HL-60 (cell line): ENCODE measurements around the gene TUBA3D.
"Not testable (repeated sequence)": the region's sequence is repeated elsewhere in the genome, so short reads cannot be mapped to it uniquely, and the experiment has no call there.

ENCODE experiments used
- GABPA ChIP-seq: IDR thresholded peaks from 2 replicates; pipeline ENCODE4 v1.6.1; 2012; ENCODE audit warnings: low read depth
- POLR2AphosphoS5 ChIP-seq: IDR thresholded peaks from 2 replicates; pipeline ENCODE4 v1.6.1; 2012; ENCODE audit warnings: low read depth
- SPI1 ChIP-seq: IDR thresholded peaks from 2 replicates; pipeline ENCODE4 v1.6.1; 2012; ENCODE audit warnings: low read depth, mild to moderate bottlenecking, borderline replicate concordance
- TF ChIP-seq, protein P1 (sequence below): IDR thresholded peaks from one replicate; pipeline ENCODE4 v1.5.1; 2011; ENCODE audit warnings: low read length, control low read depth, inconsistent platforms; ENCODE audit not compliant: insufficient read depth
- TF ChIP-seq, protein P2 (sequence below): IDR thresholded peaks from 2 replicates; pipeline ENCODE4 v1.6.1; 2012; ENCODE audit warnings: low read depth; ENCODE audit not compliant: insufficient replicate concordance

DNA sequence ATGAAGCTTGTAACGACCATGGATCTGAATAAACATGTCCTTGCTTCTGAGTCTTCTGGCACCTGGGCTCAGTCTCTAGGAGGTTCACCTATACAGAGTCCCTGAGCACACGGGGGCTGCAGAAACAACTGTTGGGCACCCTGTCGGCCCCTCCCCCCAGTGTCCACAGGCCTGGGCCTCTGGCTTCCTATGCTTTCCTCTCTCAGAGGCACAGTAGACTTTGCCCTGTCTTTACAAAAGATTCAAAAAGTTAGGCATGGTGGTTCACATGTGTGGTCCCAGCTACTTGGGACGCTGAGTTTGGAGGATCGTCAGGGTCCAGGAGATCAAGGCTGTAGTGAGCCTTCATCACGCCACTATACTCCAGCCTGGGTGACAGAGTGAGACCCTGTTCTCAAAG, 45.6 kb downstream of the TUBA3D start:
- TF ChIP-seq, protein P1, sequence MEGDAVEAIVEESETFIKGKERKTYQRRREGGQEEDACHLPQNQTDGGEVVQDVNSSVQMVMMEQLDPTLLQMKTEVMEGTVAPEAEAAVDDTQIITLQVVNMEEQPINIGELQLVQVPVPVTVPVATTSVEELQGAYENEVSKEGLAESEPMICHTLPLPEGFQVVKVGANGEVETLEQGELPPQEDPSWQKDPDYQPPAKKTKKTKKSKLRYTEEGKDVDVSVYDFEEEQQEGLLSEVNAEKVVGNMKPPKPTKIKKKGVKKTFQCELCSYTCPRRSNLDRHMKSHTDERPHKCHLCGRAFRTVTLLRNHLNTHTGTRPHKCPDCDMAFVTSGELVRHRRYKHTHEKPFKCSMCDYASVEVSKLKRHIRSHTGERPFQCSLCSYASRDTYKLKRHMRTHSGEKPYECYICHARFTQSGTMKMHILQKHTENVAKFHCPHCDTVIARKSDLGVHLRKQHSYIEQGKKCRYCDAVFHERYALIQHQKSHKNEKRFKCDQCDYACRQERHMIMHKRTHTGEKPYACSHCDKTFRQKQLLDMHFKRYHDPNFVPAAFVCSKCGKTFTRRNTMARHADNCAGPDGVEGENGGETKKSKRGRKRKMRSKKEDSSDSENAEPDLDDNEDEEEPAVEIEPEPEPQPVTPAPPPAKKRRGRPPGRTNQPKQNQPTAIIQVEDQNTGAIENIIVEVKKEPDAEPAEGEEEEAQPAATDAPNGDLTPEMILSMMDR, result not testable (repeated sequence)
- not testable (repeated sequence) for TF ChIP-seq GABPA, POLR2AphosphoS5, SPI1
- TF ChIP-seq, protein P2, sequence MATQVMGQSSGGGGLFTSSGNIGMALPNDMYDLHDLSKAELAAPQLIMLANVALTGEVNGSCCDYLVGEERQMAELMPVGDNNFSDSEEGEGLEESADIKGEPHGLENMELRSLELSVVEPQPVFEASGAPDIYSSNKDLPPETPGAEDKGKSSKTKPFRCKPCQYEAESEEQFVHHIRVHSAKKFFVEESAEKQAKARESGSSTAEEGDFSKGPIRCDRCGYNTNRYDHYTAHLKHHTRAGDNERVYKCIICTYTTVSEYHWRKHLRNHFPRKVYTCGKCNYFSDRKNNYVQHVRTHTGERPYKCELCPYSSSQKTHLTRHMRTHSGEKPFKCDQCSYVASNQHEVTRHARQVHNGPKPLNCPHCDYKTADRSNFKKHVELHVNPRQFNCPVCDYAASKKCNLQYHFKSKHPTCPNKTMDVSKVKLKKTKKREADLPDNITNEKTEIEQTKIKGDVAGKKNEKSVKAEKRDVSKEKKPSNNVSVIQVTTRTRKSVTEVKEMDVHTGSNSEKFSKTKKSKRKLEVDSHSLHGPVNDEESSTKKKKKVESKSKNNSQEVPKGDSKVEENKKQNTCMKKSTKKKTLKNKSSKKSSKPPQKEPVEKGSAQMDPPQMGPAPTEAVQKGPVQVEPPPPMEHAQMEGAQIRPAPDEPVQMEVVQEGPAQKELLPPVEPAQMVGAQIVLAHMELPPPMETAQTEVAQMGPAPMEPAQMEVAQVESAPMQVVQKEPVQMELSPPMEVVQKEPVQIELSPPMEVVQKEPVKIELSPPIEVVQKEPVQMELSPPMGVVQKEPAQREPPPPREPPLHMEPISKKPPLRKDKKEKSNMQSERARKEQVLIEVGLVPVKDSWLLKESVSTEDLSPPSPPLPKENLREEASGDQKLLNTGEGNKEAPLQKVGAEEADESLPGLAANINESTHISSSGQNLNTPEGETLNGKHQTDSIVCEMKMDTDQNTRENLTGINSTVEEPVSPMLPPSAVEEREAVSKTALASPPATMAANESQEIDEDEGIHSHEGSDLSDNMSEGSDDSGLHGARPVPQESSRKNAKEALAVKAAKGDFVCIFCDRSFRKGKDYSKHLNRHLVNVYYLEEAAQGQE, result not testable (repeated sequence)
